HepG2 (cell line): ENCODE measurements around the gene HYDIN. TPM values are rescaled to one million over a fixed set of nuclear protein-coding genes. Genes with fewer than 3 reads are reported as not detected.
A peak's percentile ranks its signal among the peaks of the same experiment; 100 is the strongest.

ENCODE experiments used
- CEBPB ChIP-seq: IDR thresholded peaks from 2 replicates; pipeline ENCODE4 v1.6.1; 2011; ENCODE audit warnings: low read depth, low read length, improper control_type of control experiment, borderline replicate concordance
- CREB1 ChIP-seq, 2 experiments: fragments of 450-650 bp in 1 of 2; IDR thresholded peaks; 2 replicates each; pipeline ENCODE4 v1.6.1; 2016 to 2017; ENCODE audit warnings: control low read depth in 1 of 2, mild to moderate bottlenecking in 1 of 2, missing compliant biosample characterization in 1 of 2, missing genetic modification characterization in 1 of 2
- FOXK2 ChIP-seq: fragments of 450-650 bp; IDR thresholded peaks from 2 replicates; pipeline ENCODE4 v1.6.1; 2016
- HMG20B ChIP-seq: conservative IDR thresholded peaks from 2 replicates; pipeline ENCODE4 v1.6.1; 2016; ENCODE audit warnings: missing genetic modification reagents, missing compliant biosample characterization
- JUND ChIP-seq: sonication (generic); formaldehyde crosslinking; IDR thresholded peaks from 2 replicates; pipeline ENCODE4 v1.8.0; 2022; ENCODE audit warnings: mild to moderate bottlenecking, missing genetic modification reagents
- KAT7 ChIP-seq: IDR thresholded peaks from 2 replicates; pipeline ENCODE4 v1.6.1; 2018; ENCODE audit warnings: borderline replicate concordance, missing compliant biosample characterization
- KDM5A ChIP-seq: fragments of 200-600 bp; sonication (generic); IDR thresholded peaks from 2 replicates; pipeline ENCODE4 v1.7.0; 2018; ENCODE audit warnings: antibody characterized with exemption, mild to moderate bottlenecking, low read length, borderline replicate concordance
- NCOR1 ChIP-seq: fragments of 200-600 bp; sonication (generic); IDR thresholded peaks from 2 replicates; pipeline ENCODE4 v1.7.0; 2017; ENCODE audit warnings: antibody characterized with exemption, low read length, borderline replicate concordance
- NFE2L2 ChIP-seq: fragments of 150-350 bp; IDR thresholded peaks from 2 replicates; pipeline ENCODE4 v1.6.1; 2014; ENCODE audit warnings: low read length
- NKX3-1 ChIP-seq: sonication (generic); formaldehyde crosslinking; IDR thresholded peaks from 2 replicates; pipeline ENCODE4 v1.5.0; 2020; ENCODE audit warnings: missing genetic modification reagents
- NR2F6 ChIP-seq, 2 experiments: IDR thresholded peaks; 2 replicates each; pipeline ENCODE4 v1.6.1; 2016; ENCODE audit warnings: antibody characterized with exemption in 1 of 2, mild to moderate bottlenecking in 1 of 2
- POLR2AphosphoS5 ChIP-seq: IDR thresholded peaks from 2 replicates; pipeline ENCODE4 v1.6.1; 2012; ENCODE audit warnings: low read depth, low read length
- RAD21 ChIP-seq: fragments of 450-650 bp; formaldehyde crosslinking; IDR thresholded peaks from 2 replicates; pipeline ENCODE4 v1.5.0; 2020; ENCODE audit warnings: mild to moderate bottlenecking
- RBM39 ChIP-seq: fragments of 200-400 bp; formaldehyde crosslinking; IDR thresholded peaks from one replicate; pipeline ENCODE4 v1.6.1; 2018; ENCODE audit warnings: antibody characterized with exemption, mild to moderate bottlenecking, low read depth, low read length; ENCODE audit not compliant: poor library complexity, severe bottlenecking
- SNAI1 ChIP-seq: sonication (generic); formaldehyde crosslinking; IDR thresholded peaks from 2 replicates; pipeline ENCODE4 v1.5.0; 2020; ENCODE audit warnings: mild to moderate bottlenecking, missing genetic modification reagents, borderline replicate concordance
- TCF12 ChIP-seq, 2 experiments: fragments of 450-650 bp in 1 of 2; sonication (generic) in 1 of 2; formaldehyde crosslinking in 1 of 2; IDR thresholded peaks; 2 replicates each; pipeline versions ENCODE4 v1.6.1 to v1.8.0; 2017 to 2022; ENCODE audit warnings: antibody characterized with exemption in 1 of 2, mild to moderate bottlenecking in 1 of 2, missing genetic modification reagents in 1 of 2, moderate library complexity in 1 of 2
- ZBTB1 ChIP-seq: sonication (generic); formaldehyde crosslinking; IDR thresholded peaks from 2 replicates; pipeline ENCODE4 v1.4.0; 2020; ENCODE audit warnings: missing genetic modification reagents, borderline replicate concordance
- ZBTB4 ChIP-seq: sonication (generic); formaldehyde crosslinking; IDR thresholded peaks from 2 replicates; pipeline ENCODE4 v1.4.0; 2020; ENCODE audit warnings: missing genetic modification reagents, mild to moderate bottlenecking, borderline replicate concordance
- ZNF383 ChIP-seq: sonication (generic); formaldehyde crosslinking; IDR thresholded peaks from 2 replicates; pipeline ENCODE4 v1.4.0; 2020; ENCODE audit warnings: missing genetic modification reagents, mild to moderate bottlenecking, borderline replicate concordance
- ZNF678 ChIP-seq: sonication (generic); formaldehyde crosslinking; IDR thresholded peaks from 2 replicates; pipeline ENCODE4 v1.4.0; 2020; ENCODE audit warnings: mild to moderate bottlenecking, missing genetic modification reagents
- polyA plus RNA-seq, 8 experiments: library from polyadenylated mRNA; depleted of rRNA in 3 of 8; stranded (reverse) in 7 of 8; unstranded in 1 of 8; fragments of >200 nt; fragmentation: Illumina TruSeq in 4 of 8; extraction: Trizol in 4 of 8; gene quantifications; 2 replicates each; pipeline versions ENCODE4 v1.2.1 to v1.2.3, GENCODE V29; 2011 to 2016; ENCODE audit warnings: low read depth in 4 of 8, missing spikeins in 1 of 8, mixed read lengths in 1 of 8; ENCODE audit not compliant: insufficient read depth in 1 of 8
- total RNA-seq, 5 experiments: library from RNA; depleted of rRNA; stranded (reverse); fragments of >200 nt; fragmentation: Illumina TruSeq; extraction: Trizol; gene quantifications; 2 replicates each; pipeline ENCODE4 v1.2.3, GENCODE V29; 2016; ENCODE audit warnings: low read depth in 1 of 5
- TF ChIP-seq, protein P1 (sequence below): fragments of 450-650 bp; IDR thresholded peaks from 2 replicates; pipeline ENCODE4 v1.6.1; 2017
- TF ChIP-seq, protein P2 (sequence below): IDR thresholded peaks from 2 replicates; pipeline ENCODE4 v1.6.1; 2016; ENCODE audit warnings: low read depth

Gene HYDIN
- total and polyA plus RNA-seq, 2 of the 13 experiments (the other 11 are each of a cell fraction or from before 2014, with no cell fraction given), result not detected

DNA sequence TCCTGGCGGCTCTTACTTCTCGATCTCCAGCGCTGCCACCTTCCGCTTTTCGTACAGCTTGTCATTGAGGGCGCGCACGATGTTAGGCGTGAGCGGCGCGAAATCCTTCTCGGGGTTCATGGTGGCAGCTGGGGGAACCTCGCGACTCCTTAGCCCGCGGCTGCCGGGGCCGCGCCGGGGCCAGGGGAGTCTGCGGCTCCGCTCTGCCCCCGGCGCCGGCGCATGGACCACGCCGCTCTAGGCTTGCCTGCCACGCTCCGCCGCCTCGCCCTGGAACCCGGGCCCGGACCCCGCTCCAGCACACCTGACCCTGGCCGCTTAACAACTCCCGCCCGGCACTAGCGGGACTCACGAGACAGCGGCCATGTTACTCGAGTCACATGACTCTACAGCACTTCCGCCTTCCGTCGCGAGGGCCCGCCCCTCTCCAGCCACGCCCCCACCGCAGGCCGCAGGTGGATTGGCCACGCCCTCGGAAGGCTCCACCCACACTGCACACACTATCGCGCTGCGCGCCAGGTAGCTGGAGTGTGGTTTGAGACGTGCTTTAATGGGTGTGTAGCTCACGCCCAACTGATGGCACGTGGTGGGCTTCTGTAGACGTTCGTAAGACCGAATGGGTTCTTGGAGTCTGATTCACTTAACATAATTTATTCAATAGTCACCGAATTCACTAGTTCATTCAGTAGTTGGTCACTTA is 429.6 kb downstream of the HYDIN start, which contains the start of gene VAC14 (continued):
- TF ChIP-seq TCF12 (IDR thresholded peaks at IDR 0.05) (no peak), TCF12 (CRISPR knock-in tag; IDR thresholded peaks at IDR 0.05) (0 out of 2 replicates have a peak, but pooled peaks have one; percentile 66), RBM39 (peak; percentile 65), FOXK2 (peak; percentile 56; the same call in 1 of the 2 replicates), POLR2AphosphoS5 (peak; percentile 79), KDM5A (peak; percentile 98), RAD21 (CRISPR knock-in tag) (peak; percentile 59; the same call in 1 of the 2 replicates), ZNF383 (CRISPR knock-in tag) (no peak), JUND (CRISPR knock-in tag) (peak; percentile 47; the same call in 1 of the 2 replicates), NCOR1 (no peak), ZBTB1 (no peak), ZBTB4 (CRISPR knock-in tag) (peak; percentile 89; the same call in 1 of the 2 replicates), NKX3-1 (CRISPR knock-in tag) (no peak; the same call in 1 of the 2 replicates), NFE2L2 (no peak), NR2F6 (IDR thresholded peaks at IDR 0.05) (no peak), NR2F6 (CRISPR knock-in tag; IDR thresholded peaks at IDR 0.05) (0 out of 2 replicates have a peak, but pooled peaks have one; percentile 57), CREB1 (IDR thresholded peaks at IDR 0.05) (peak; percentile 41; the same call in 1 of the 2 replicates), CREB1 (CRISPR knock-in tag; IDR thresholded peaks at IDR 0.05) (no peak), SNAI1 (peak; percentile 57; the same call in 1 of the 2 replicates), ZNF678 (no peak), KAT7 (CRISPR knock-in tag) (peak; percentile 95), HMG20B (CRISPR knock-in tag) (no peak), CEBPB (no peak)
- TF ChIP-seq, protein P1, sequence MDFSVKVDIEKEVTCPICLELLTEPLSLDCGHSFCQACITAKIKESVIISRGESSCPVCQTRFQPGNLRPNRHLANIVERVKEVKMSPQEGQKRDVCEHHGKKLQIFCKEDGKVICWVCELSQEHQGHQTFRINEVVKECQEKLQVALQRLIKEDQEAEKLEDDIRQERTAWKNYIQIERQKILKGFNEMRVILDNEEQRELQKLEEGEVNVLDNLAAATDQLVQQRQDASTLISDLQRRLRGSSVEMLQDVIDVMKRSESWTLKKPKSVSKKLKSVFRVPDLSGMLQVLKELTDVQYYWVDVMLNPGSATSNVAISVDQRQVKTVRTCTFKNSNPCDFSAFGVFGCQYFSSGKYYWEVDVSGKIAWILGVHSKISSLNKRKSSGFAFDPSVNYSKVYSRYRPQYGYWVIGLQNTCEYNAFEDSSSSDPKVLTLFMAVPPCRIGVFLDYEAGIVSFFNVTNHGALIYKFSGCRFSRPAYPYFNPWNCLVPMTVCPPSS, result no peak
- TF ChIP-seq, protein P2, sequence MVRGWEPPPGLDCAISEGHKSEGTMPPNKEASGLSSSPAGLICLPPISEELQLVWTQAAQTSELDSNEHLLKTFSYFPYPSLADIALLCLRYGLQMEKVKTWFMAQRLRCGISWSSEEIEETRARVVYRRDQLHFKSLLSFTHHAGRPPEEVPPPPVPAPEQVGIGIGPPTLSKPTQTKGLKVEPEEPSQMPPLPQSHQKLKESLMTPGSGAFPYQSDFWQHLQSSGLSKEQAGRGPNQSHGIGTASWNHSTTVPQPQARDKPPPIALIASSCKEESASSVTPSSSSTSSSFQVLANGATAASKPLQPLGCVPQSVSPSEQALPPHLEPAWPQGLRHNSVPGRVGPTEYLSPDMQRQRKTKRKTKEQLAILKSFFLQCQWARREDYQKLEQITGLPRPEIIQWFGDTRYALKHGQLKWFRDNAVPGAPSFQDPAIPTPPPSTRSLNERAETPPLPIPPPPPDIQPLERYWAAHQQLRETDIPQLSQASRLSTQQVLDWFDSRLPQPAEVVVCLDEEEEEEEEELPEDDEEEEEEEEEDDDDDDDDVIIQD (CRISPR knock-in tag), result peak; percentile 65; the same call in 1 of the 2 replicates
